WI38 (cell line): ENCODE measurements around the gene CASP8AP2.
"Not testable (repeated sequence)": the region's sequence is repeated elsewhere in the genome, so short reads cannot be mapped to it uniquely, and the experiment has no call there.

Experiments used
- H3K4me3 ChIP-seq: 2 replicates; pipeline ENCODE4 v1.5.1; 2011; ENCODE audit warnings: low read depth, mild to moderate bottlenecking, control low read depth, low read length
- CTCF ChIP-seq: IDR thresholded peaks from 2 replicates; pipeline ENCODE4 v1.5.1; 2012; ENCODE audit warnings: low read depth, mild to moderate bottlenecking, control low read depth, low read length

Gene CASP8AP2

GRCh38 chr6:89840538-89840937 lies 10.9 kb downstream of the CASP8AP2 start:
- H3K4me3 ChIP-seq, result no peak overlapping the region
- TF ChIP-seq CTCF, result no peak

GRCh38 chr6:89842228-89842627 lies 12.5 kb downstream of the CASP8AP2 start:
- no peak overlapping the region for H3K4me3 ChIP-seq
- no peak for TF ChIP-seq CTCF

GRCh38 chr6:89843070-89843469 lies 13.4 kb downstream of the CASP8AP2 start:
- TF ChIP-seq CTCF, result no peak
- H3K4me3 ChIP-seq, result no peak overlapping the region

GRCh38 chr6:89847513-89847912 lies 17.8 kb downstream of the CASP8AP2 start:
- not testable (repeated sequence) for H3K4me3 ChIP-seq

- H3K4me3 ChIP-seq, result no peak overlapping the region
- no peak for TF ChIP-seq CTCF
These were observed 23.4 kb downstream of the CASP8AP2 start for GRCh38 chr6:89853068-89853467.

GRCh38 chr6:89858041-89858440 lies 28.4 kb downstream of the CASP8AP2 start:
- no peak for TF ChIP-seq CTCF
- no peak overlapping the region for H3K4me3 ChIP-seq

- TF ChIP-seq CTCF, result no peak
- no peak overlapping the region for H3K4me3 ChIP-seq
These were observed 30.1 kb downstream of the CASP8AP2 start for GRCh38 chr6:89859744-89860143.

GRCh38 chr6:89862273-89862672 lies 32.6 kb downstream of the CASP8AP2 start:
- no peak overlapping the region for H3K4me3 ChIP-seq
- TF ChIP-seq CTCF, result no peak
